Caco-2 (cell line): ENCODE results near the gene PSG6. TPM values are rescaled to one million over a fixed set of nuclear protein-coding genes. Genes with fewer than 3 reads are reported as not detected.
"Not testable (repeated sequence)": the region's sequence is repeated elsewhere in the genome, so short reads cannot be mapped to it uniquely, and the experiment has no call there.

Experiments used
- BruUV-seq: library from RNA; stranded (reverse); fragments of 400-500 nt; replicated peaks from 2 replicates; lab custom pipeline; 2021; lab: Mats Ljungman, UMichigan
- CTCF ChIA-PET: fragments of 300-600 bp; sonication (Branson Sonifier 250); formaldehyde crosslinking; loops from one replicate; lab custom pipeline; 2022; ENCODE audit warnings: antibody characterized with exemption; lab: Charles Lee
- POLR2A ChIA-PET: fragments of 300-600 bp; sonication (Branson Sonifier 250); formaldehyde crosslinking; loops from one replicate; lab custom pipeline; 2022; ENCODE audit warnings: antibody characterized with exemption; lab: Charles Lee
- DNase-seq, 2 experiments: peaks; one replicate each; pipeline versions ENCODE4 v3.0.0 to v3.0.0-alpha.2; 2020 to 2022
- H3K27me3 ChIP-seq: replicated peaks from 2 replicates; pipeline ENCODE4 v1.6.0; 2011; ENCODE audit warnings: low read length; ENCODE audit not compliant: control insufficient read depth, insufficient read depth
- H3K36me3 ChIP-seq: 2 replicates; pipeline ENCODE4 v1.5.1; 2011; ENCODE audit warnings: low read length; ENCODE audit not compliant: control insufficient read depth, insufficient read depth
- H3K4me1 ChIP-seq: fragments of 250-450 bp; sonication (Bioruptor Pico); 2 replicates; pipeline ENCODE4 v1.5.1; 2020; ENCODE audit warnings: mild to moderate bottlenecking
- H3K4me3 ChIP-seq: 2 replicates; pipeline ENCODE4 v1.5.1; 2011; ENCODE audit warnings: low read depth, mild to moderate bottlenecking, control low read depth, low read length
- H3K9me3 ChIP-seq: fragments of 250-450 bp; sonication (Bioruptor Pico); 2 replicates; pipeline ENCODE4 v1.5.1; 2020; ENCODE audit warnings: mild to moderate bottlenecking, moderate library complexity
- H3K27ac Mint-ChIP-seq: one replicate; pipeline ENCODE4 v1.8.0; 2022; ENCODE audit warnings: mixed read lengths; ENCODE audit not compliant: unreplicated experiment
- H3K27me3 Mint-ChIP-seq: one replicate; pipeline ENCODE4 v1.8.0; 2022; ENCODE audit warnings: mixed read lengths; ENCODE audit not compliant: insufficient read depth, unreplicated experiment
- H3K36me3 Mint-ChIP-seq: one replicate; pipeline ENCODE4 v1.8.0; 2022; ENCODE audit warnings: mild to moderate bottlenecking, mixed read lengths; ENCODE audit not compliant: insufficient read depth, unreplicated experiment
- H3K4me1 Mint-ChIP-seq: one replicate; pipeline ENCODE4 v1.8.0; 2022; ENCODE audit warnings: low read depth, mixed read lengths; ENCODE audit not compliant: unreplicated experiment
- H3K4me3 Mint-ChIP-seq: one replicate; pipeline ENCODE4 v1.8.0; 2022; ENCODE audit warnings: mild to moderate bottlenecking, moderate library complexity, mixed read lengths; ENCODE audit not compliant: unreplicated experiment
- H3K9me3 Mint-ChIP-seq: one replicate; pipeline ENCODE4 v1.8.0; 2022; ENCODE audit warnings: mixed read lengths; ENCODE audit not compliant: unreplicated experiment
- CTCF ChIP-seq, 2 experiments: fragments of 200-600 bp in 1 of 2; IDR thresholded peaks; 1 replicate in 1 of 2; 2 replicates in 1 of 2; pipeline versions ENCODE4 v1.5.1 to v1.8.0; 2011 to 2022; ENCODE audit warnings: antibody characterized with exemption in 1 of 2, control low read depth in 1 of 2, inconsistent platforms in 1 of 2, low read depth in 1 of 2, low read length in 1 of 2, mild to moderate bottlenecking in 1 of 2, moderate library complexity in 1 of 2; ENCODE audit not compliant: insufficient read depth in 1 of 2, severe bottlenecking in 1 of 2, unreplicated experiment in 1 of 2
- intact Hi-C: fragments of 100-400 bp; cut with micrococcal nuclease; formaldehyde crosslinking; loops from one replicate; pipeline ENCODE4 v1.10.0; 2022; ENCODE audit not compliant: unreplicated experiment
- total RNA-seq: library from RNA; stranded (reverse); gene quantifications from 2 replicates; pipeline ENCODE4 v1.2.3, GENCODE V29; 2022

PSG6 gene
- total RNA-seq, 1 experiment from 2014 or later, result 0.18 TPM

DNA sequence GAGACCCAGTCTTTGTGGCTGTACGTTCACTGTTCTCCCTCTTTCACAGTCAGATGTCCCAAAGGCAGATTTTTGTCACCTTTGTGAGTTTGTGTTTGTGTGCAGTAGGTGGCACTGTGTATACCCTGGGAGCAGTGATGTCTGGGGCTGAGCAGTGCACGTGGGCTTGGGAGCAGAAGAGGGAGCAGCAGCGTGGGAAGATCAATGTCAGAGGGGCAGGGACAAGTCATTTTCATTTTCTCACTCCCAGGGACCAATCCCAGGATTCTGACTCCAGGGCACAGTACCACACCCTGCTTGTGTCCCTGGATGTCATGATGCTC lies 2.0 kb upstream of the PSG6 start:
- no peak for TF ChIP-seq CTCF (IDR thresholded peaks at IDR 0.05; ENCODE audit: insufficient read depth in 1 of 2, low read depth in 1 of 2, low read length in 1 of 2, severe bottlenecking in 1 of 2, unreplicated experiment in 1 of 2)
- intact Hi-C loops, result no loop called here
- DNase-seq, result no peak

GRCh38 chr19:42919070-42919756 lies 1.5 kb upstream of the PSG6 start:
- intact Hi-C loops, H3K9me3 Mint-ChIP-seq, H3K4me1 Mint-ChIP-seq, H3K4me3 ChIP-seq, H3K27me3 Mint-ChIP-seq, H3K27me3 ChIP-seq, H3K4me3 Mint-ChIP-seq, H3K9me3 ChIP-seq, H3K36me3 ChIP-seq, H3K4me1 ChIP-seq, H3K36me3 Mint-ChIP-seq, BruUV-seq, DNase-seq, POLR2A ChIA-PET: not testable (repeated sequence)
- CTCF ChIA-PET, result interaction anchor here (1.2 kb wide), 1 partner anchor 63 kb away, joined by 3 read pairs; no protein-coding TSS in a partner anchor
- peak overlapping the region; percentile 29 for H3K27ac Mint-ChIP-seq

More for the DNA sequence above, 2.0 kb upstream of the PSG6 start:
- Mint-ChIP-seq H3K4me1 (no peaks in the 10 kb centered on the region), H3K27me3 (no peaks in the 10 kb centered on the region), H3K27ac (no peak overlapping the region), H3K36me3 (peaks cover 6% of the 10 kb centered on the region), H3K4me3 (no peak overlapping the region), H3K9me3 (peaks cover 10% of the 10 kb centered on the region)
- H3K4me3 ChIP-seq, result no peak overlapping the region
- H3K36me3 ChIP-seq, result no peaks in the 10 kb centered on the region
- H3K27me3 ChIP-seq, result no peaks in the 10 kb centered on the region
- no peaks in the 10 kb centered on the region for H3K9me3 ChIP-seq
- POLR2A ChIA-PET, result no interaction called here
- no TSS peak for BruUV-seq
- CTCF ChIA-PET, result interaction anchor here (1.2 kb wide), 1 partner anchor 63 kb away, joined by 3 read pairs; no protein-coding TSS in a partner anchor
- no peaks in the 10 kb centered on the region for H3K4me1 ChIP-seq

DNA sequence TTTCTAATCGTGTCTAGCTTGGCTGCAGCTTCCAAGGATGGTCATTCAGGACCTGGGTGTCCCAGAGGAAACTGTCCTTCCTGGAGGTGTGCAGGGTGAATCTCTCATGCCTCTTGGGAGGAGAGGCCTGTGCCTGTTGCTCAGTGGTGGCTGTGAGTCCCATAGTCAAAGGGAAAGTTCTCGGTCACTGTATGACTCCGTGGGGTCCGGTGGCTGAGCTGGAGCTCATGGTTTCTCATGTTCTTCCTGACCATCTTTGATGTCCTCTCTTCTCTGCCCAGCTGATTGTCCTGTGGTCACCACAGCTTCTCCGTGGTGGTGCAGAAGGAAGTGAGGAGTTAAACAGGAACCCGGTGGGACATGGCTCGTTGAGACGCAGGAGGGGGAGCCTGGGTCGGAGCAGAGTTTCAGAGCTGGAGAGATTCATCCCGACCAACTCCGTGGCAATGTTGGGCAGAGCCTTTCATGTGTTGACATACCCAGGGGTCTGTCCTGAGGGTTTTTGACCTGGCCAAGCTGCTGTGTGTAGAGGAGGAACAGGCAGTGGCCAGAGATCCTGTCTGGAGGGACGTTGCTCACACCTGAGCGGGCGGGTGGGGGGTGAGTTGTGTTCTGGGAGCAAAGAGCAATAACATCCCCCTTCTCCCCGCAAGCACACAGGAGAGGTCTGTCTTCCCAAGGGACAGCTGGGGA lies 829 bp upstream of the PSG6 start:
- H3K27me3 ChIP-seq, H3K36me3 ChIP-seq, H3K4me1 ChIP-seq, H3K4me1 Mint-ChIP-seq, intact Hi-C loops, H3K9me3 Mint-ChIP-seq, H3K36me3 Mint-ChIP-seq, H3K4me3 ChIP-seq, CTCF ChIA-PET, POLR2A ChIA-PET, H3K9me3 ChIP-seq, DNase-seq, H3K27me3 Mint-ChIP-seq, H3K4me3 Mint-ChIP-seq, BruUV-seq: not testable (repeated sequence)
- H3K27ac Mint-ChIP-seq, result peak overlapping the region; percentile 29

GRCh38 chr19:42916931-42917330 lies 763 bp downstream of the PSG6 start:
- DNase-seq, H3K9me3 ChIP-seq, H3K27ac Mint-ChIP-seq, H3K27me3 Mint-ChIP-seq, H3K27me3 ChIP-seq, BruUV-seq, H3K4me3 Mint-ChIP-seq, H3K9me3 Mint-ChIP-seq, POLR2A ChIA-PET, CTCF ChIA-PET, intact Hi-C loops, H3K36me3 ChIP-seq, H3K4me3 ChIP-seq, H3K36me3 Mint-ChIP-seq, H3K4me1 Mint-ChIP-seq, H3K4me1 ChIP-seq: not testable (repeated sequence)

GRCh38 chr19:42913516-42913915 lies 4.2 kb downstream of the PSG6 start:
- H3K4me3 ChIP-seq, H3K27me3 ChIP-seq, H3K4me1 Mint-ChIP-seq, H3K9me3 ChIP-seq, BruUV-seq, H3K9me3 Mint-ChIP-seq, H3K4me3 Mint-ChIP-seq, H3K36me3 Mint-ChIP-seq, intact Hi-C loops, H3K4me1 ChIP-seq, H3K36me3 ChIP-seq, DNase-seq, H3K27ac Mint-ChIP-seq, POLR2A ChIA-PET, H3K27me3 Mint-ChIP-seq: not testable (repeated sequence)
- CTCF ChIA-PET, result interaction anchor here (0.6 kb wide), 1 partner anchor 488 kb away, joined by 3 read pairs; no protein-coding TSS in a partner anchor

GRCh38 chr19:42912941-42913340 lies 4.8 kb downstream of the PSG6 start:
- H3K36me3 ChIP-seq, CTCF ChIA-PET, BruUV-seq, H3K4me1 Mint-ChIP-seq, H3K4me3 Mint-ChIP-seq, H3K27me3 ChIP-seq, POLR2A ChIA-PET, H3K36me3 Mint-ChIP-seq, H3K4me1 ChIP-seq, H3K9me3 Mint-ChIP-seq, H3K4me3 ChIP-seq, H3K27ac Mint-ChIP-seq, H3K9me3 ChIP-seq, DNase-seq, intact Hi-C loops, H3K27me3 Mint-ChIP-seq: not testable (repeated sequence)
